DND-41 (cell line): ENCODE measurements around the gene PARP6.

ENCODE experiments used
- CTCF ChIP-seq: IDR thresholded peaks from 2 replicates; pipeline ENCODE4 v1.5.1; 2012; ENCODE audit warnings: borderline replicate concordance, low read length, moderate library complexity, mild to moderate bottlenecking; ENCODE audit not compliant: poor library complexity, severe bottlenecking; ENCODE audit errors: extremely low read depth
- EZH2 ChIP-seq: IDR thresholded peaks from 3 replicates; pipeline ENCODE4 v1.6.1; 2012; ENCODE audit warnings: borderline replicate concordance, low read depth, mild to moderate bottlenecking, moderate library complexity, low read length, inconsistent platforms; ENCODE audit not compliant: severe bottlenecking

DNA sequence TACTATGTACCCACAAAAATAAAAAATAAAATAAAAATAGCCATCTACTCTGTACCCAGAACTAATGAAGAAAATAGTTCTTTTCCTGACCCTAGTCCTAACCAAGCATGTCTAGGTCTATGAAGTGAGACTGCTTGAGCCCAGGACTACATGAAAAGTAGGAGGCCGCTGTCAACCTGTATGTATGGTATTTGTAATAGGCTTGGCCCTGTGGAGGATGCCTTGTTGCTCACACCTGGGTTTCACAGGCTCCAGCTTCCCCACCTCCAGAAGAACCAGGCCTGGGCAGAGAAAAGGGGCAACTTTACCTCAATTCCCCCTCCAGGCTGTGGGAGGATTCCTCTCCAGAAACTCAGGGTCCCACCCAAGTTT, 34.5 kb downstream of the PARP6 start:
- no peak for TF ChIP-seq CTCF
- TF ChIP-seq EZH2 = no peak
